PC-9 (cell line): ENCODE results near the gene PRKACA.

ENCODE experiments used
- EZH2 ChIP-seq: fragments of 200-600 bp; sonication (generic); IDR thresholded peaks from 2 replicates; pipeline ENCODE4 v1.8.0; 2017; ENCODE audit warnings: antibody characterized with exemption, low read depth
- TF ChIP-seq, protein P1 (sequence below): fragments of 200-600 bp; sonication (generic); conservative IDR thresholded peaks from 2 replicates; pipeline ENCODE4 v1.6.1; 2017; ENCODE audit warnings: mixed run types, antibody characterized with exemption, mild to moderate bottlenecking, moderate library complexity

DNA sequence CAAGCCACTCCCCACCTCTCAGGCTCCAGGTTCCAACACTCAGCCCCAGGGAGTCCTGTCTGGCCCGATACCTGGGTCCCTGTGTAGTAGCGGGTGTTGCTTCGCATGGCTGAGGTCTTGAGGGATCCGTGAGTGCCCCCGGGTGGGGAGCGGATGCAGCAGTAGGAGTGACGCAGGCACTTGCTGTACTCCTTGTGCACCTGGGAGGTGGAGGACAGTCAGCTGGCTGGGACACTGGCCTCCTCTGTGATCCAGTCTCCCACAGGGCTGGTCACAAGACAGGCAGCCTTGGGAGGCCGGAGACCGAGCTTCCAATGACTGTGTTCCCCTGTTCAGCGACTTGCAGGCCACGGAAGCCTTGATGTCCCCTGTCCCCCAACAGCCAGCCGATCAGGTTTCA, 35.2 kb upstream of the PRKACA start:
- TF ChIP-seq, protein P1, sequence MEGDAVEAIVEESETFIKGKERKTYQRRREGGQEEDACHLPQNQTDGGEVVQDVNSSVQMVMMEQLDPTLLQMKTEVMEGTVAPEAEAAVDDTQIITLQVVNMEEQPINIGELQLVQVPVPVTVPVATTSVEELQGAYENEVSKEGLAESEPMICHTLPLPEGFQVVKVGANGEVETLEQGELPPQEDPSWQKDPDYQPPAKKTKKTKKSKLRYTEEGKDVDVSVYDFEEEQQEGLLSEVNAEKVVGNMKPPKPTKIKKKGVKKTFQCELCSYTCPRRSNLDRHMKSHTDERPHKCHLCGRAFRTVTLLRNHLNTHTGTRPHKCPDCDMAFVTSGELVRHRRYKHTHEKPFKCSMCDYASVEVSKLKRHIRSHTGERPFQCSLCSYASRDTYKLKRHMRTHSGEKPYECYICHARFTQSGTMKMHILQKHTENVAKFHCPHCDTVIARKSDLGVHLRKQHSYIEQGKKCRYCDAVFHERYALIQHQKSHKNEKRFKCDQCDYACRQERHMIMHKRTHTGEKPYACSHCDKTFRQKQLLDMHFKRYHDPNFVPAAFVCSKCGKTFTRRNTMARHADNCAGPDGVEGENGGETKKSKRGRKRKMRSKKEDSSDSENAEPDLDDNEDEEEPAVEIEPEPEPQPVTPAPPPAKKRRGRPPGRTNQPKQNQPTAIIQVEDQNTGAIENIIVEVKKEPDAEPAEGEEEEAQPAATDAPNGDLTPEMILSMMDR: no peak
- TF ChIP-seq EZH2: no peak
